WERI-Rb-1 (cell line): ENCODE measurements around the gene TOP1.

ENCODE experiments used
- DNase-seq: peaks from one replicate; pipeline ENCODE4 v3.0.0-alpha.2; 2020
- H3K27ac ChIP-seq: fragments of 250-450 bp; sonication (Bioruptor Pico); 2 replicates; pipeline ENCODE4 v1.5.1; 2020; ENCODE audit warnings: mild to moderate bottlenecking, moderate library complexity
- H3K27me3 ChIP-seq: fragments of 250-450 bp; sonication (Bioruptor Pico); 2 replicates; pipeline ENCODE4 v1.5.1; 2021; ENCODE audit warnings: mild to moderate bottlenecking, low read depth, moderate library complexity; ENCODE audit not compliant: insufficient read depth, severe bottlenecking
- H3K36me3 ChIP-seq: fragments of 250-450 bp; sonication (Bioruptor Pico); 2 replicates; pipeline ENCODE4 v1.5.1; 2020; ENCODE audit warnings: mild to moderate bottlenecking, moderate library complexity
- H3K4me3 ChIP-seq: 2 replicates; pipeline ENCODE4 v1.5.1; 2011; ENCODE audit warnings: low read depth, mild to moderate bottlenecking, control low read depth, low read length
- H3K9me3 ChIP-seq: fragments of 250-450 bp; sonication (Bioruptor Pico); 2 replicates; pipeline ENCODE4 v1.5.1; 2021; ENCODE audit warnings: mild to moderate bottlenecking, moderate library complexity; ENCODE audit not compliant: severe bottlenecking
- CTCF ChIP-seq: IDR thresholded peaks from 2 replicates; pipeline ENCODE4 v1.5.1; 2011; ENCODE audit warnings: low read depth, mild to moderate bottlenecking, control low read depth, inconsistent platforms, low read length

Gene TOP1

GRCh38 chr20:41057999-41058673, 29.5 kb downstream of the TOP1 start:
- no peak for DNase-seq
- Histone ChIP-seq H3K9me3 (no peaks in the 10 kb centered on the region), H3K27me3 (no peaks in the 10 kb centered on the region), H3K4me3 (no peak overlapping the region), H3K27ac (no peak overlapping the region), H3K36me3 (peaks cover 35% of the 10 kb centered on the region)
- no peak for TF ChIP-seq CTCF

- H3K36me3 ChIP-seq: peaks cover 42% of the 10 kb centered on the region
Observed at GRCh38 chr20:41058674-41059635, 30.3 kb downstream of the TOP1 start.

GRCh38 chr20:41061155-41061554, 32.5 kb downstream of the TOP1 start:
- H3K36me3 ChIP-seq: peaks cover 52% of the 10 kb centered on the region
- no peak overlapping the region for H3K4me3 ChIP-seq
- H3K27ac ChIP-seq: no peak overlapping the region
- no peaks in the 10 kb centered on the region for H3K27me3 ChIP-seq
- DNase-seq: no peak
- TF ChIP-seq CTCF: no peak
- H3K9me3 ChIP-seq: no peaks in the 10 kb centered on the region

More at GRCh38 chr20:41058674-41059635, 30.3 kb downstream of the TOP1 start:
- no peak for DNase-seq
- no peak for TF ChIP-seq CTCF
- Histone ChIP-seq H3K4me3 (no peak overlapping the region), H3K27me3 (no peaks in the 10 kb centered on the region), H3K9me3 (no peaks in the 10 kb centered on the region), H3K27ac (no peak overlapping the region)

- Histone ChIP-seq H3K36me3 (peaks cover 65% of the 10 kb centered on the region), H3K27ac (no peak overlapping the region), H3K27me3 (no peaks in the 10 kb centered on the region), H3K4me3 (no peak overlapping the region), H3K9me3 (no peaks in the 10 kb centered on the region)
- TF ChIP-seq CTCF: no peak
- no peak for DNase-seq
Observed at GRCh38 chr20:41063442-41063841, 34.8 kb downstream of the TOP1 start.

GRCh38 chr20:41064377-41064776, 35.8 kb downstream of the TOP1 start:
- Histone ChIP-seq H3K27ac (no peak overlapping the region), H3K4me3 (no peak overlapping the region), H3K36me3 (peaks cover 73% of the 10 kb centered on the region), H3K9me3 (no peaks in the 10 kb centered on the region), H3K27me3 (no peaks in the 10 kb centered on the region)
- no peak for DNase-seq
- no peak for TF ChIP-seq CTCF
